Upper lobe of left lung (tissue), 4 donors: ENCODE measurements around the gene SH2D2A.

Source experiments
- CTCF ChIP-seq, 6 experiments: fragments of 450-650 bp in 4 of 6; fragments of 200-600 bp in 2 of 6; sonication (generic) in 2 of 6; IDR thresholded peaks; one replicate each; pipeline ENCODE4 v1.5.1; 2016 to 2019; ENCODE audit warnings: antibody characterized with exemption in 6 of 6
- EP300 ChIP-seq, 4 donors: sonication (generic); formaldehyde crosslinking; IDR thresholded peaks; one replicate each; pipeline ENCODE4 v1.5.1; 2017; ENCODE audit warnings: antibody characterized with exemption in 4 of 4, control low read depth in 2 of 4
- POLR2A ChIP-seq, 4 donors: fragments of 450-650 bp; IDR thresholded peaks; one replicate each; pipeline ENCODE4 v1.5.1; 2016 to 2017; ENCODE audit warnings: antibody characterized with exemption in 4 of 4, mild to moderate bottlenecking in 2 of 4
- POLR2AphosphoS5 ChIP-seq, 2 donors: sonication (generic); formaldehyde crosslinking; IDR thresholded peaks; one replicate each; pipeline ENCODE4 v1.5.1; 2017; ENCODE audit warnings: antibody characterized with exemption in 2 of 2

DNA sequence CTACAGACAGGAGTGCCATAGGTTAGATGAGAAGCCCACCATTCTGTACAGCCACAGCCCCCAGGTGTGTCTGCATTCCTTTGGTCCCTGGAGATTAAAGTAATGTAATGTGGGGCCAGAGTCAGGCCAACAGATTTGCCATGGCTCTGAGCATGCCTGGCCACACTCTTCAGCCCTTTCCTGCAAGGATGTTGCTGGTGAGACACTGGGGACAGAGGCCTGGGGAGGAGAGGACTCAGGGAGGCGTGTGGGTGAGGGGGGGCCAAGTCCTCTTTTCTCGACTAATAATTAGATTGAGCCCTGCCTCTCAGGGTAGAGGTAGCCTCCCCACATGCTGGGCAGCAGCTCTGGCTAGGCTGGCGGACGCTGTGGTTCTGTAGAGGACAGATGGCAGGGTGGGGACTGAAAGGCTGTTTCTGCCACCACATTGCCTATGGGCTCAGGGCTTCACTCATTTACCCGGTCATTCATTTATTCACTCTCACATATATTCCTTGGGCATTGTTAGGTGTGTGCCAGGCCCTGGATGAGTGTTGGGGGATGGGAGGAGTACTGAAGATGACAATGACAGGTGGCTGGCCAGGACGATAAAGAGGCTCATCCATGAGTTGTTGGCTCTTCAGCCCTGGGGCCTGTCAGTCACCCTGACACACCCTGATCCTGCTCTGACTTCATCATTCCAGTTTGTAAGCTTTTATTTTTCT is 56.4 kb downstream of the SH2D2A start:
- TF ChIP-seq CTCF (IDR thresholded peaks at IDR 0.05) (no peak), EP300 (IDR thresholded peaks at IDR 0.05) (no peak), POLR2AphosphoS5 (IDR thresholded peaks at IDR 0.05) (no peak), POLR2A (IDR thresholded peaks at IDR 0.05) (no peak)
